ENCODE measurements around the gene AMPD3. TPM values are rescaled to one million over a fixed set of nuclear protein-coding genes. Genes with fewer than 3 reads are reported as not detected.

The AMPD3 gene
- total and polyA plus RNA-seq, 2 of the 13 experiments (the other 11 are each of a cell fraction or from before 2014, with no cell fraction given) = 0.33 to 2.3 TPM

DNA sequence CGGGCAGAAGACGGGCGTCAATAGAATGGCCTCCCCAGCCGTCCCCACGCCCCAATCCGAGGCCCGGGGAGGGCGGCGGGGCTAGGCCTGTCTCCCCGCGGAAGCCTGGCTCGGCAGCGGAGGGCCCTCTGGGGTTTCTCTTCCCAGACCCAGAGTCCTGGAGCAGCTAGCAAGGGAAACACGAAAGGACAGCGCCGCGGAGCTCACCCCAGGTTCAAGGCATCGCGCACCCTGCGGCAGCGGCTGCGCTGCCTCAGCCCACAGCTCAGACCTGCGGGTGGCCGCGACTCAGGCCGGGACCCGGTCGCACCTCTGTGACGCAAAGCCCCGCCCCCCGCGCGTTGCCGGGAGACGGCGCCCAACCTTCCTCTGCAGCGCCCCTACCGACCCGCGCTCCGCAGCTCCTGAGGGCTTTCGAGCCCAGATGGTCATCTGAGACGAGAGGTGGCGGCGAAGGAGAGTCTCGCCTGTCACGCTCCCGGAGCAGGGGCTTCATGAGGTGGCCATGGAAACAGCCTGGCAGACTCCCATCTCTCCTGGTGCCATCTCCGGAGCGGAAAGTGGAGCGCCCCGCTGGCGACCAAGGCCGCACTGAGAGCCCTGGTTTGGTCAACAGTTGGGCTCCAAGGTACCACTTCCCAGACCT, 86.0 kb downstream of the AMPD3 start, which contains the start of gene RNF141 (continued):
- TF ChIP-seq, protein P1, sequence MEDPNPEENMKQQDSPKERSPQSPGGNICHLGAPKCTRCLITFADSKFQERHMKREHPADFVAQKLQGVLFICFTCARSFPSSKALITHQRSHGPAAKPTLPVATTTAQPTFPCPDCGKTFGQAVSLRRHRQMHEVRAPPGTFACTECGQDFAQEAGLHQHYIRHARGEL (CRISPR knock-in tag; IDR thresholded peaks at IDR 0.05) = peak; percentile 3; the same call in 1 of the 2 replicates
- TF ChIP-seq HMG20A (CRISPR knock-in tag; IDR thresholded peaks at IDR 0.05; ENCODE audit: borderline replicate concordance) (no peak), POLR2AphosphoS2 (IDR thresholded peaks at IDR 0.05; ENCODE audit: low read depth, low read length) (no peak), KLF11 (CRISPR knock-in tag; IDR thresholded peaks at IDR 0.05) (no peak), ZIK1 (CRISPR knock-in tag; IDR thresholded peaks at IDR 0.05; ENCODE audit: borderline replicate concordance, low read depth) (no peak), SRSF9 (IDR thresholded peaks at IDR 0.05; ENCODE audit: borderline replicate concordance, insufficient read depth, low read depth, low read length, poor library complexity, severe bottlenecking) (no peak), ZNF788 (CRISPR knock-in tag; IDR thresholded peaks at IDR 0.05; ENCODE audit: borderline replicate concordance) (peak; percentile 85; the same call in 1 of the 2 replicates), ZNF749 (CRISPR knock-in tag; IDR thresholded peaks at IDR 0.05; ENCODE audit: borderline replicate concordance) (no peak), ZNF652 (CRISPR knock-in tag; IDR thresholded peaks at IDR 0.05; ENCODE audit: borderline replicate concordance, low read depth) (no peak), ZNF44 (CRISPR knock-in tag; IDR thresholded peaks at IDR 0.05) (no peak), ZSCAN9 (CRISPR knock-in tag; IDR thresholded peaks at IDR 0.05; ENCODE audit: borderline replicate concordance) (0 out of 2 replicates have a peak, but pooled peaks have one; percentile 53), REL (CRISPR knock-in tag; conservative IDR thresholded peaks at IDR 0.05) (no peak), POLR2AphosphoS5 (IDR thresholded peaks at IDR 0.05; ENCODE audit: low read depth, low read length) (peak; percentile 86), MLLT10 (CRISPR knock-in tag; IDR thresholded peaks at IDR 0.05) (no peak), ZNF850 (CRISPR knock-in tag; conservative IDR thresholded peaks at IDR 0.05) (no peak), ZNF460 (CRISPR knock-in tag; IDR thresholded peaks at IDR 0.05; ENCODE audit: borderline replicate concordance) (no peak)
- TF ChIP-seq, protein P2, sequence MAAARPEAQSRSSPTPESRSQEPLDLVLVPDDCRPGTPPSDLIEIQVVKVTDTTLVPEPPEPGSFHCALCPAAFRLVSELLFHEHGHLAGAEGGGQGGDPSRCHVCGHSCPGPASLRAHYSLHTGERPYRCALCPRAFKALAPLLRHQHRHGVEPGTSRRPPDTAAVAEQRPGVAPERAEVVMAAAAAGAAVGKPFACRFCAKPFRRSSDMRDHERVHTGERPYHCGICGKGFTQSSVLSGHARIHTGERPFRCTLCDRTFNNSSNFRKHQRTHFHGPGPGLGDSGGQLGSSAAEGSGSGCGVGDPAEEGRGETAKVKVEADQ (CRISPR knock-in tag; IDR thresholded peaks at IDR 0.05; ENCODE audit: borderline replicate concordance) = no peak
- TF ChIP-seq, protein P3, sequence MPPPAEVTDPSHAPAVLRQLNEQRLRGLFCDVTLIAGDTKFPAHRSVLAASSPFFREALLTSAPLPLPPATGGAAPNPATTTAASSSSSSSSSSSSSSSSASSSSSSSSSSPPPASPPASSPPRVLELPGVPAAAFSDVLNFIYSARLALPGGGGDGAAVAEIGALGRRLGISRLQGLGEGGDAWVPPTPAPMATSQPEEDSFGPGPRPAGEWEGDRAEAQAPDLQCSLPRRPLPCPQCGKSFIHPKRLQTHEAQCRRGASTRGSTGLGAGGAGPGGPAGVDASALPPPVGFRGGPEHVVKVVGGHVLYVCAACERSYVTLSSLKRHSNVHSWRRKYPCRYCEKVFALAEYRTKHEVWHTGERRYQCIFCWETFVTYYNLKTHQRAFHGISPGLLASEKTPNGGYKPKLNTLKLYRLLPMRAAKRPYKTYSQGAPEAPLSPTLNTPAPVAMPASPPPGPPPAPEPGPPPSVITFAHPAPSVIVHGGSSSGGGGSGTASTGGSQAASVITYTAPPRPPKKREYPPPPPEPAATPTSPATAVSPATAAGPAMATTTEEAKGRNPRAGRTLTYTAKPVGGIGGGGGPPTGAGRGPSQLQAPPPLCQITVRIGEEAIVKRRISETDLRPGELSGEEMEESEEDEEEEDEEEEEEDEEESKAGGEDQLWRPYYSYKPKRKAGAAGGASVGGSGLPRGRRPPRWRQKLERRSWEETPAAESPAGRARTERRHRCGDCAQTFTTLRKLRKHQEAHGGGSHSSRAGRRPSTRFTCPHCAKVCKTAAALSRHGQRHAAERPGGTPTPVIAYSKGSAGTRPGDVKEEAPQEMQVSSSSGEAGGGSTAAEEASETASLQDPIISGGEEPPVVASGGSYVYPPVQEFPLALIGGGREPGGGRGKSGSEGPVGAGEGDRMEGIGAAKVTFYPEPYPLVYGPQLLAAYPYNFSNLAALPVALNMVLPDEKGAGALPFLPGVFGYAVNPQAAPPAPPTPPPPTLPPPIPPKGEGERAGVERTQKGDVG (CRISPR knock-in tag; IDR thresholded peaks at IDR 0.05; ENCODE audit: borderline replicate concordance) = no peak
- TF ChIP-seq, protein P4, sequence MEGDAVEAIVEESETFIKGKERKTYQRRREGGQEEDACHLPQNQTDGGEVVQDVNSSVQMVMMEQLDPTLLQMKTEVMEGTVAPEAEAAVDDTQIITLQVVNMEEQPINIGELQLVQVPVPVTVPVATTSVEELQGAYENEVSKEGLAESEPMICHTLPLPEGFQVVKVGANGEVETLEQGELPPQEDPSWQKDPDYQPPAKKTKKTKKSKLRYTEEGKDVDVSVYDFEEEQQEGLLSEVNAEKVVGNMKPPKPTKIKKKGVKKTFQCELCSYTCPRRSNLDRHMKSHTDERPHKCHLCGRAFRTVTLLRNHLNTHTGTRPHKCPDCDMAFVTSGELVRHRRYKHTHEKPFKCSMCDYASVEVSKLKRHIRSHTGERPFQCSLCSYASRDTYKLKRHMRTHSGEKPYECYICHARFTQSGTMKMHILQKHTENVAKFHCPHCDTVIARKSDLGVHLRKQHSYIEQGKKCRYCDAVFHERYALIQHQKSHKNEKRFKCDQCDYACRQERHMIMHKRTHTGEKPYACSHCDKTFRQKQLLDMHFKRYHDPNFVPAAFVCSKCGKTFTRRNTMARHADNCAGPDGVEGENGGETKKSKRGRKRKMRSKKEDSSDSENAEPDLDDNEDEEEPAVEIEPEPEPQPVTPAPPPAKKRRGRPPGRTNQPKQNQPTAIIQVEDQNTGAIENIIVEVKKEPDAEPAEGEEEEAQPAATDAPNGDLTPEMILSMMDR (CRISPR knock-in tag; IDR thresholded peaks at IDR 0.05) = peak; percentile 96
- TF ChIP-seq, protein P5, sequence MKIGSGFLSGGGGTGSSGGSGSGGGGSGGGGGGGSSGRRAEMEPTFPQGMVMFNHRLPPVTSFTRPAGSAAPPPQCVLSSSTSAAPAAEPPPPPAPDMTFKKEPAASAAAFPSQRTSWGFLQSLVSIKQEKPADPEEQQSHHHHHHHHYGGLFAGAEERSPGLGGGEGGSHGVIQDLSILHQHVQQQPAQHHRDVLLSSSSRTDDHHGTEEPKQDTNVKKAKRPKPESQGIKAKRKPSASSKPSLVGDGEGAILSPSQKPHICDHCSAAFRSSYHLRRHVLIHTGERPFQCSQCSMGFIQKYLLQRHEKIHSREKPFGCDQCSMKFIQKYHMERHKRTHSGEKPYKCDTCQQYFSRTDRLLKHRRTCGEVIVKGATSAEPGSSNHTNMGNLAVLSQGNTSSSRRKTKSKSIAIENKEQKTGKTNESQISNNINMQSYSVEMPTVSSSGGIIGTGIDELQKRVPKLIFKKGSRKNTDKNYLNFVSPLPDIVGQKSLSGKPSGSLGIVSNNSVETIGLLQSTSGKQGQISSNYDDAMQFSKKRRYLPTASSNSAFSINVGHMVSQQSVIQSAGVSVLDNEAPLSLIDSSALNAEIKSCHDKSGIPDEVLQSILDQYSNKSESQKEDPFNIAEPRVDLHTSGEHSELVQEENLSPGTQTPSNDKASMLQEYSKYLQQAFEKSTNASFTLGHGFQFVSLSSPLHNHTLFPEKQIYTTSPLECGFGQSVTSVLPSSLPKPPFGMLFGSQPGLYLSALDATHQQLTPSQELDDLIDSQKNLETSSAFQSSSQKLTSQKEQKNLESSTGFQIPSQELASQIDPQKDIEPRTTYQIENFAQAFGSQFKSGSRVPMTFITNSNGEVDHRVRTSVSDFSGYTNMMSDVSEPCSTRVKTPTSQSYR (CRISPR knock-in tag; IDR thresholded peaks at IDR 0.05; ENCODE audit: borderline replicate concordance) = peak; percentile 75

Measured in HepG2 (cell line).